HFFc6 (cell line): ENCODE data around the gene RNF13. TPM values are rescaled to one million over a fixed set of nuclear protein-coding genes. Genes with fewer than 3 reads are reported as not detected.
"Not testable (repeated sequence)": the region's sequence is repeated elsewhere in the genome, so short reads cannot be mapped to it uniquely, and the experiment has no call there.

Experiments
- DNase-seq: peaks from one replicate; pipeline ENCODE4 v3.0.0-alpha.2; 2018
- H3K27ac Mint-ChIP-seq: 2 replicates; pipeline ENCODE4 v1.8.0; 2020; ENCODE audit warnings: mild to moderate bottlenecking, mixed read lengths
- H3K27me3 Mint-ChIP-seq: 2 replicates; pipeline ENCODE4 v1.8.0; 2021; ENCODE audit warnings: mild to moderate bottlenecking, moderate library complexity, mixed read lengths; ENCODE audit not compliant: insufficient read depth
- H3K36me3 Mint-ChIP-seq: 2 replicates; pipeline ENCODE4 v1.8.0; 2021; ENCODE audit warnings: low read depth, mixed read lengths
- H3K4me1 Mint-ChIP-seq: 2 replicates; pipeline ENCODE4 v1.8.0; 2020; ENCODE audit warnings: low read depth, mixed read lengths
- H3K4me3 Mint-ChIP-seq: 2 replicates; pipeline ENCODE4 v1.8.0; 2020; ENCODE audit warnings: mild to moderate bottlenecking, moderate library complexity, mixed read lengths
- H3K9me3 Mint-ChIP-seq: 2 replicates; pipeline ENCODE4 v1.8.0; 2020; ENCODE audit warnings: mild to moderate bottlenecking, mixed read lengths
- total RNA-seq, 6 experiments: library from RNA; stranded (reverse); fragmentation: NEBNext Ultra II Directional; extraction: Animal tissue kit (Norgen Biotek cat#: 25700); gene quantifications; 2 replicates in 1 of 6; 3 replicates in 5 of 6; pipeline ENCODE4 v1.2.3, GENCODE V29; 2021
- TF ChIP-seq, protein P1 (sequence below): fragments of 200-600 bp; sonication (generic); IDR thresholded peaks from 2 replicates; pipeline ENCODE4 v1.5.0; 2021; ENCODE audit warnings: antibody characterized with exemption, mild to moderate bottlenecking

The RNF13 gene
- total RNA-seq, 6 experiments from 2014 or later: 20.5 to 33.7 (median 25.7) TPM

GRCh38 chr3:149981979-149982378 is 169.0 kb downstream of the RNF13 start:
- DNase-seq, H3K36me3 Mint-ChIP-seq, H3K9me3 Mint-ChIP-seq, H3K27ac Mint-ChIP-seq, H3K4me3 Mint-ChIP-seq, H3K27me3 Mint-ChIP-seq: not testable (repeated sequence)
- TF ChIP-seq, protein P1, sequence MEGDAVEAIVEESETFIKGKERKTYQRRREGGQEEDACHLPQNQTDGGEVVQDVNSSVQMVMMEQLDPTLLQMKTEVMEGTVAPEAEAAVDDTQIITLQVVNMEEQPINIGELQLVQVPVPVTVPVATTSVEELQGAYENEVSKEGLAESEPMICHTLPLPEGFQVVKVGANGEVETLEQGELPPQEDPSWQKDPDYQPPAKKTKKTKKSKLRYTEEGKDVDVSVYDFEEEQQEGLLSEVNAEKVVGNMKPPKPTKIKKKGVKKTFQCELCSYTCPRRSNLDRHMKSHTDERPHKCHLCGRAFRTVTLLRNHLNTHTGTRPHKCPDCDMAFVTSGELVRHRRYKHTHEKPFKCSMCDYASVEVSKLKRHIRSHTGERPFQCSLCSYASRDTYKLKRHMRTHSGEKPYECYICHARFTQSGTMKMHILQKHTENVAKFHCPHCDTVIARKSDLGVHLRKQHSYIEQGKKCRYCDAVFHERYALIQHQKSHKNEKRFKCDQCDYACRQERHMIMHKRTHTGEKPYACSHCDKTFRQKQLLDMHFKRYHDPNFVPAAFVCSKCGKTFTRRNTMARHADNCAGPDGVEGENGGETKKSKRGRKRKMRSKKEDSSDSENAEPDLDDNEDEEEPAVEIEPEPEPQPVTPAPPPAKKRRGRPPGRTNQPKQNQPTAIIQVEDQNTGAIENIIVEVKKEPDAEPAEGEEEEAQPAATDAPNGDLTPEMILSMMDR: peak; percentile 11; the same call in 1 of the 2 replicates
- H3K4me1 Mint-ChIP-seq: peaks cover 18% of the 10 kb centered on the region

DNA sequence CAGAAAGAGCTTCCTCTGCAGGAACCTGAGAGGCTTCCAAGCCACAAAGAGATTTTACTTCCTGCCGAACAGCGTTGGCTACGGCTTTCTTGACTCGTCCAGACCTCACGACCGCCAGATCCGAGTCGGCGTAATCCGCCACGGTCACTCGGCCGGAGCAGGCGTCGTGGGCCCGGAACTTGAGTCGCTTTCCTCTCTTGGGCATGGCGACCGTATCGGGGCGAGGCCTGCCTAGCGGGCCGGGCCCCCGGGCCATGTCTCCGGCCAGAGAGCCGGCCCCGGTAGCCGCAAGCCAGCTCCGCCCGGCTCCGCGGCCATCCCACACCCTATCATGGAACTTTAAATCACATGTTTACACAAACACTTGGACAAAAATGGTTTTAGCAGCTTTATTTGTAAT is 170.0 kb downstream of the RNF13 start:
- H3K9me3 Mint-ChIP-seq, DNase-seq, H3K27me3 Mint-ChIP-seq, H3K4me3 Mint-ChIP-seq, H3K27ac Mint-ChIP-seq, H3K36me3 Mint-ChIP-seq, H3K4me1 Mint-ChIP-seq: not testable (repeated sequence)

GRCh38 chr3:149983628-149984027 is 170.6 kb downstream of the RNF13 start:
- Mint-ChIP-seq H3K27me3 (no peaks in the 10 kb centered on the region; the same call in 1 of the 2 replicates), H3K27ac (no peak overlapping the region), H3K9me3 (no peaks in the 10 kb centered on the region), H3K36me3 (no peaks in the 10 kb centered on the region), H3K4me3 (no peak overlapping the region), H3K4me1 (peaks cover 2% of the 10 kb centered on the region)
- TF ChIP-seq, protein P1: no peak
- no peak for DNase-seq

GRCh38 chr3:149989307-149989706 is 176.3 kb downstream of the RNF13 start:
- TF ChIP-seq, protein P1: no peak

DNA sequence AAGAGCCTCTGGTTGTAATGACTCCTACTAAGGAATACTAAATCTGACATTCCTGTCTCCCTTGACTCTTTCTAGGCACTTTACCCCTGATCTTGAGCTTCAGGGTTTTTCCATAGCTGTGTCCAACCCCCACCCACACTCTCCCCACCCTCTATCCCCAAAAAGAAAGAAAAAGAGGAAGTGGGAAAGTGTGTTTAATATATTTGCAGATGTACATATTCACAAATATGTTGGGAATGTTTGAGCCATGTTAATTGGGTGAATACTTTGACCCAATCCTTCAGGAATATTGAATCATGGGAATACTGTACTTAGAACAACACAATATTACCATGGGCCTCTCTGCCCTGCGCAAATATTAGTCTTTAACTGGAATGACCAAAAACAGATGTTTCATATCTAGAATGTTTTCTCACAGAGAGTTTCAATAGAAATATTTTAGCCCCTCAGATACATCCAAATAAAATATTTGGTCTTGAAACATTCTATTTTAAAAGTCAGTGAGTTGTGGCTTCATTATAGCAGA is 177.5 kb downstream of the RNF13 start:
- Mint-ChIP-seq H3K36me3 (peaks cover 17% of the 10 kb centered on the region), H3K27me3 (no peaks in the 10 kb centered on the region; the same call in 1 of the 2 replicates), H3K9me3 (peaks cover 21% of the 10 kb centered on the region), H3K27ac (no peak overlapping the region), H3K4me1 (peaks cover 14% of the 10 kb centered on the region), H3K4me3 (no peak overlapping the region)
- TF ChIP-seq, protein P1: no peak
- no peak for DNase-seq

More at GRCh38 chr3:149989307-149989706, 176.3 kb downstream of the RNF13 start:
- Mint-ChIP-seq H3K36me3 (peaks cover 6% of the 10 kb centered on the region; the same call in 1 of the 2 replicates), H3K4me3 (no peak overlapping the region), H3K9me3 (peaks cover 9% of the 10 kb centered on the region; the same call in 1 of the 2 replicates), H3K27me3 (no peaks in the 10 kb centered on the region; the same call in 1 of the 2 replicates), H3K27ac (no peak overlapping the region), H3K4me1 (peaks cover 14% of the 10 kb centered on the region)
- no peak for DNase-seq

DNA sequence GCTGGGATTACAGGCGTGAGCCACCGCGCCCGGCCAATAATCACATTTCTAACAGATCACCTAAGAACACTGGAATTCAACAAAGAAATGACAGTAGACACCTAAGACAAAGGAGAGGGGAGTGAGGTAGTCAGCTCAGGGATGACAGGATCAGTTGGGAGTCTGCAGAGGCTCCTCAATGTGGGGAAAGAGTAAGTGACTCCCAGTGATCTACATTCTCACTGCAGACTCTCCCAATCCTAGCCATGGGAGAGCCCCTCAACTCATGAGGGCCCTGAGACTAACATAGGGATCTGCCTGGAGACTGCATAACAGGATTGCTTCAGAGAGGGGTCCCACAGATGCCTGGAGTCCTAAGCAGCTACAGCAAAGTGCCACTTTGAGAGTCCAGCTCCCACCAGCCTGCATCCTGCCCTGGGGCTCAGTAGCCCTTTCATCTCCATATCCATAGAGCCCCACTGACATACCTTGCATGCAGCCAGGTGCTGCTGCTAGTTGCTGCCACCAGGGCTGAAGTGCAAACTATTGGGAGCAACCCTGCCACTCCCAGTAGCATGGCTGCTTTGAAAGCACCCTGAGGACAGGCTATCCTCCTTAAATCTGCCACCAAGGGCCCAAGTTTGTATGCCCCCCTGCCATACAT is 179.5 kb downstream of the RNF13 start:
- H3K27me3 Mint-ChIP-seq: no peaks in the 10 kb centered on the region; the same call in 1 of the 2 replicates
- H3K27ac Mint-ChIP-seq: no peak overlapping the region
- no peak for DNase-seq
- H3K4me1 Mint-ChIP-seq: peaks cover 14% of the 10 kb centered on the region
- TF ChIP-seq, protein P1: no peak
- no peak overlapping the region for H3K4me3 Mint-ChIP-seq
- peaks cover 22% of the 10 kb centered on the region for H3K9me3 Mint-ChIP-seq
- H3K36me3 Mint-ChIP-seq: peaks cover 21% of the 10 kb centered on the region
